ENCODE data around the gene EPHB3. TPM values are rescaled to one million over a fixed set of nuclear protein-coding genes. Genes with fewer than 3 reads are reported as not detected.
A peak's percentile ranks its signal among the peaks of the same experiment; 100 is the strongest.

Gene EPHB3
- total and polyA plus RNA-seq, 4 donors = 3.1 to 20.5 (median 7.7) TPM

DNA sequence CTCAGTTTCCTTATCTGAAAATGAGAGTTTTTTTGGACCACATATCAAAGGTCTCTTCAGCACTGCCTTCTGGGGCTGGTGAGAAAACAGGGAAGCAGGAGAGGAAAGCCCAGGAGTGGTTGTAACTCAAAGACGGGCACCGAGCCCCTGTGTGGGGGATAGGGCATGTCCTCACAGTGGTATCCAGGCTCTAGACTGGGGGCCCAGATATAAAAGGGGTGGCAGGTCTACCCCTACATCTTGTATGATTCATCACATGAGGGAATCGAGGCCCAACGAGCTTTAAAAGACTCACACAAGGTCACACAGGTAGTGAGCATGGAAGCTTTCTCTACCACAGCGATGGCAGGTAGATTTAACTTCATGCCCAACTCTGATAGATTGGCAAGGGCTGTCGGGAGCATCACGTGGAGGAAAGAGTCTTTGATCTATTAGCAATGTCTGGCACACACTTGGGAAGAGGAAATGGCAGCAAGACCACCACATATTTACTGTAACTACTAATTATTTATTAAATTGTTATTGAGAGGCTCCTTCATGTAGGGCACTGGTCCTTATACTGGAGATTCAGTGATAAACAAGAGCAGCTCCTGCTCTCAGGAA, 4.1 kb upstream of the EPHB3 start:
- Histone ChIP-seq H3K27me3 (ENCODE audit: control insufficient read depth in 3 of 3, insufficient read depth in 3 of 3, low read length in 2 of 3) (no peaks in the 10 kb centered on the region), H3K27ac (ENCODE audit: low read depth in 1 of 2, low read length in 1 of 2) (no peak overlapping the region), H3K4me3 (no peak overlapping the region), H3K4me1 (ENCODE audit: control insufficient read depth in 5 of 5, insufficient read depth in 5 of 5, low read length in 5 of 5) (peaks cover 0 to 9% (median 7%) of the 10 kb centered on the region in 5 donors), H3K9me3 (ENCODE audit: control insufficient read depth in 4 of 4, insufficient read depth in 3 of 4, low read length in 3 of 4) (no peaks in the 10 kb centered on the region), H3K9ac (ENCODE audit: insufficient read depth in 1 of 2, low read length in 2 of 2) (no peak overlapping the region), H3K36me3 (ENCODE audit: control insufficient read depth in 4 of 4, insufficient read depth in 4 of 4, low read length in 4 of 4) (no peaks in the 10 kb centered on the region)
- TF ChIP-seq, protein P1, sequence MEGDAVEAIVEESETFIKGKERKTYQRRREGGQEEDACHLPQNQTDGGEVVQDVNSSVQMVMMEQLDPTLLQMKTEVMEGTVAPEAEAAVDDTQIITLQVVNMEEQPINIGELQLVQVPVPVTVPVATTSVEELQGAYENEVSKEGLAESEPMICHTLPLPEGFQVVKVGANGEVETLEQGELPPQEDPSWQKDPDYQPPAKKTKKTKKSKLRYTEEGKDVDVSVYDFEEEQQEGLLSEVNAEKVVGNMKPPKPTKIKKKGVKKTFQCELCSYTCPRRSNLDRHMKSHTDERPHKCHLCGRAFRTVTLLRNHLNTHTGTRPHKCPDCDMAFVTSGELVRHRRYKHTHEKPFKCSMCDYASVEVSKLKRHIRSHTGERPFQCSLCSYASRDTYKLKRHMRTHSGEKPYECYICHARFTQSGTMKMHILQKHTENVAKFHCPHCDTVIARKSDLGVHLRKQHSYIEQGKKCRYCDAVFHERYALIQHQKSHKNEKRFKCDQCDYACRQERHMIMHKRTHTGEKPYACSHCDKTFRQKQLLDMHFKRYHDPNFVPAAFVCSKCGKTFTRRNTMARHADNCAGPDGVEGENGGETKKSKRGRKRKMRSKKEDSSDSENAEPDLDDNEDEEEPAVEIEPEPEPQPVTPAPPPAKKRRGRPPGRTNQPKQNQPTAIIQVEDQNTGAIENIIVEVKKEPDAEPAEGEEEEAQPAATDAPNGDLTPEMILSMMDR (IDR thresholded peaks at IDR 0.05; ENCODE audit: control extremely low read depth, extremely low read depth) = no peak
- ATAC-seq (ENCODE audit: insufficient read depth, low FRiP score) = no peak
- WGBS, 2 donors = 82 to 86% methylated on average over 7 of the region's 7 CpGs
- DNase-seq = no peak

DNA sequence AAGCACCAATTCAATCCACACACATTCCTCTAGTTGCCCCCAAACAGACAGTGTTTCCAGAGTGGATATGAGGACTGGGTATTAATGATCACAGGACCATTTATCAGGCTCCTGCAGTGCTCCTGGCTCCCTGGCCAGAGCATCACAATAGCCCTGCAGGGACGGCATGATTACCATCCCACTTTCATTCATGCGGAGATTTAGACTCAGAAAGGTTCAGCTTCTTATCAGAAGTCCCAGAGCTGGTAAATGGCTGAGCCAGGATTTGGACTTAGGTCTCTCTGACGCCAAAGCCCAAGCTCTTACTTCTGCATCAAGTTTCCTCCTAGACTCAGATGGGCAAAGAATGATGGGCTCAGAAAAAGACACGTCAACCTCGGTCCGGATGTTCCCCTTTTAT, 2.9 kb upstream of the EPHB3 start:
- Histone ChIP-seq H3K36me3 (ENCODE audit: control insufficient read depth in 4 of 4, insufficient read depth in 4 of 4, low read length in 4 of 4) (no peaks in the 10 kb centered on the region), H3K4me3 (no peak overlapping the region), H3K9me3 (ENCODE audit: control insufficient read depth in 4 of 4, insufficient read depth in 3 of 4, low read length in 3 of 4) (no peaks in the 10 kb centered on the region), H3K27me3 (ENCODE audit: control insufficient read depth in 3 of 3, insufficient read depth in 3 of 3, low read length in 2 of 3) (no peaks in the 10 kb centered on the region), H3K9ac (ENCODE audit: insufficient read depth in 1 of 2, low read length in 2 of 2) (no peak overlapping the region), H3K4me1 (ENCODE audit: control insufficient read depth in 5 of 5, insufficient read depth in 5 of 5, low read length in 5 of 5) (peaks cover 0 to 18% (median 9%) of the 10 kb centered on the region in 5 donors), H3K27ac (ENCODE audit: low read depth in 1 of 2, low read length in 1 of 2) (no peak overlapping the region)
- ATAC-seq (ENCODE audit: insufficient read depth, low FRiP score) (no peak), DNase-seq (no peak)
- TF ChIP-seq, protein P1 (IDR thresholded peaks at IDR 0.05; ENCODE audit: control extremely low read depth, extremely low read depth) = no peak
- WGBS, 2 donors = 82 to 86% methylated on average over 6 of the region's 6 CpGs

DNA sequence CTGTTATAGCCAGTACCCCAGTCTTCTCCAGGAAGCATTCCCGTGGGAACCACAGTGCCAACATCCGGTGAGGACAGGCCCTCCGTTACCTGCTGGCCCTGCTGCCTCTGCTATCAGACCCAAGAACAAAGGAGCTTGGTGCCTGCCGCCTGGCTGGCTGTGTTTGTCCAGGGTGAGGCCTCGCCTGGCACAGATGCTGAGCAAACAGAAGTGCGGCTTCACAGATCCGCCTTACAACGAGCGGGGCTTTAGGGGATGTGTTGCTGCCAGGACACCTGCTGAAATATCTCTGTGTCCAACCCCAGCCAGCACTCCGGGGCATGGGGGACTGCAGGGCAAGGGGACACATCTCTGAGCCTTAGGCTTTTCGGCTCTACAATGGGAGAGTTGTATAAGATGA, 2.2 kb upstream of the EPHB3 start:
- 68 to 82% methylated on average over 11 of the region's 11 CpGs for WGBS, 2 donors
- no peaks in the 10 kb centered on the region for H3K27me3 ChIP-seq (ENCODE audit: control insufficient read depth in 3 of 3, insufficient read depth in 3 of 3, low read length in 2 of 3)
- no peaks in the 10 kb centered on the region for H3K36me3 ChIP-seq (ENCODE audit: control insufficient read depth in 4 of 4, insufficient read depth in 4 of 4, low read length in 4 of 4)
- TF ChIP-seq, protein P1 (IDR thresholded peaks at IDR 0.05; ENCODE audit: control extremely low read depth, extremely low read depth) = no peak
- no peak overlapping the region for H3K9ac ChIP-seq (ENCODE audit: insufficient read depth in 1 of 2, low read length in 2 of 2)
- H3K27ac ChIP-seq (ENCODE audit: low read depth in 1 of 2, low read length in 1 of 2) = no peak overlapping the region
- H3K4me1 ChIP-seq (ENCODE audit: control insufficient read depth in 5 of 5, insufficient read depth in 5 of 5, low read length in 5 of 5) = peaks cover 0 to 24% (median 15%) of the 10 kb centered on the region in 5 donors
- ATAC-seq (ENCODE audit: insufficient read depth, low FRiP score) (no peak), DNase-seq (peak in 1 of 3 donors; percentile 50)
- no peaks in the 10 kb centered on the region for H3K9me3 ChIP-seq (ENCODE audit: control insufficient read depth in 4 of 4, insufficient read depth in 3 of 4, low read length in 3 of 4)
- H3K4me3 ChIP-seq = no peak overlapping the region

DNA sequence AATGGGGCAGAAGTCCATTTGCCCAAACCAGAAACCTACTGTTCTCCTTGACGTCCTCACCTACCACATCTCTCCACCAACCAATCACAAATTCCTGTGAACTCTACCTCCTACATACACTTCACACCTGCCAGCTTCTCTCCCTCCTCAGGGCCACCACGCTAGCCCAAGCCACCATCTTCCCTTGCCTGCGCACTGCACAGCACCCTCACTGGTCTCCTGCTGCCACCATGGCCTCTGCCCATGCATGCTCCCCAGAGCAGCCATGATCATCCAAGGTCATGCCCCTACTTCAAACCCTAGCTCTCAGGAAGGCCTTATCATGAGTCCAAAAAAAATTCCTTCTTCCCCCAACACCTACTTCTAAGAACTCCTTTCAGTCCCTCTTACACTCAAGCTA, 1.1 kb upstream of the EPHB3 start:
- TF ChIP-seq, protein P1 (IDR thresholded peaks at IDR 0.05; ENCODE audit: control extremely low read depth, extremely low read depth) = no peak
- peak overlapping the region in 1 of 2 donors; percentile 23 for H3K9ac ChIP-seq (ENCODE audit: insufficient read depth in 1 of 2, low read length in 2 of 2)
- WGBS, 2 donors = 61 to 92% methylated on average over 3 of the region's 3 CpGs
- DNase-seq (no peak), ATAC-seq (ENCODE audit: insufficient read depth, low FRiP score) (no peak)
- H3K9me3 ChIP-seq (ENCODE audit: control insufficient read depth in 4 of 4, insufficient read depth in 3 of 4, low read length in 3 of 4) = no peaks in the 10 kb centered on the region
- no peaks in the 10 kb centered on the region for H3K36me3 ChIP-seq (ENCODE audit: control insufficient read depth in 4 of 4, insufficient read depth in 4 of 4, low read length in 4 of 4)
- no peaks in the 10 kb centered on the region for H3K27me3 ChIP-seq (ENCODE audit: control insufficient read depth in 3 of 3, insufficient read depth in 3 of 3, low read length in 2 of 3)
- H3K4me1 ChIP-seq (ENCODE audit: control insufficient read depth in 5 of 5, insufficient read depth in 5 of 5, low read length in 5 of 5) = peaks cover 0 to 36% (median 25%) of the 10 kb centered on the region in 5 donors
- H3K27ac ChIP-seq (ENCODE audit: low read depth in 1 of 2, low read length in 1 of 2) = no peak overlapping the region
- H3K4me3 ChIP-seq = no peak overlapping the region
